ENCODE results near the gene RREB1.

The RREB1 gene

GRCh38 chr6:7107578-7108195 is at the start of gene RREB1:
Gene RREB1 (plus strand): TSS chr6:7107961. CDS start chr6:7181912, 73,951 bp downstream.
- peak in 24 of 42 donors; percentile 12 to 65 (median 36) for DNase-seq
- intact Hi-C loops (cut with DNase I), result no loop called here

- DNase-seq, result no peak
- intact Hi-C loops (cut with DNase I), result no loop called here
Observed at GRCh38 chr6:7058250-7058923, 49.4 kb upstream of the RREB1 start.

DNA sequence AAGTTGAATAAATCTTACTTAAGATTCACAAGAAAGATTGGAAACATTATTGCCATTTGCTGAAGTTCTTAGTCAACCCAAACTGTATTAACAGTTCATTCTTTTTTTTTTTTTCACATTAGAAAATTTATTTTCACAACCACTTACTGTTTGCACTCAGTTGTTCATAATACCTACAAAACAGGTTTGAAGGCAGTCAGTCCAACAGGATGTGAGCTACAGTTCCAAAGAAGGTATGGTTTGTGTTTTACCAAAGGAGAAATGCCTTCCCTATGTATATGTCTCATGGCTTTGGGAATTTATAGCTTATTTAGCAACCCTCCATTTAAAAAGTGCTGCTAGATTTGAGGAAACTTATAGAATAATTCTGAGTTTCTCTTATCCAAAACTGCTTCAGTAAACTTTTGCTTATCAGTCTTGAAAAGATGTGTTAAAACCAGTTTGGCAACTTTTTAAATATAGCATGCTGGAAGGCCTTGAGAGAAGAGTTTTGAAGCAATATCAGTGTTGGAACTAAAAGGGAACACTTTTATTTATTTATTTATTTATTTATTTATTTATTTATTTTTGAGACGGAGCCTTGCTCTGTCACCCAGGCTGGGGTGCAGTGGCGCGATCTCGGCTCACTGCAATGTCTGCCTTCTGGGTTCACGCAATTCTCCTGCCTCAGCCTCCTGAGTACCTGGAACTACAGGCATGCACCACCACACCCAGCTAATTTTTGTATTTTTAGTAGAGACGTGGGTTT is 46.8 kb upstream of the RREB1 start:
- no peak for DNase-seq
- intact Hi-C loops (cut with DNase I), result no loop called here

DNA sequence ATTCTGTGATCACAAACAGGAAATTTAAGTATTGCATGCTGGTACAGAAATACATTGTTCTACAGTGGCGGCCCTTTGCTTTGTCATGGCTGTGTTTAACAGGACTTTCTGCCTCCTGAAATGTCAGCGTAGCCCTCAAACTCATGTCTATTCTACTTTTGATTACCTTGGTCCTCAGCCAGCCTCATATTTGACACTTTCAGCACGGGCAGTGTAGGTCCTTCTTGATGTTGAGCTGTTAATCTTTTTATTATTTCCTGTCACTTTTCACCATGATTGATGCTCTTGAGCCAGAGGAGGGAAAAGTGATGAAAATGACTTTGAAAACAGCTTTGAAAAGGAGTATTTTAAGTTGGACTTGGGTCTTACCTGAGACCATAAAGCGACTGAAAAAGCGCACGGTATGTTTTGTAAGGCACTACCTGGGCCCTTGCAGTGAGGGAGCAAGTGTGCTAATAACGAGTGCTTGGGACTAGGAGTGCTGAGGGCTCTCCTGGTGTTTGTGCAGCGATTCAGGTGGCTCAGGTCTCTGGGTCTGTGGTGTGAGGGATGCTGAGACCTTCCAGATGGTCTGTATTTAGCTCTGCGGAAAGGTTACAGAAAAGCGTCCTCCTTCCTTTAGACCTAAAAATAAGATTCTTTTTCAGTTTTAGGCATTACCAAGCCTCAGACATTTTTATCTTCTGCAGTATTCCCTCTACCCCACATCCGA is 45.2 kb upstream of the RREB1 start:
- intact Hi-C loops (cut with DNase I), result no loop called here
- DNase-seq, result no peak

DNA sequence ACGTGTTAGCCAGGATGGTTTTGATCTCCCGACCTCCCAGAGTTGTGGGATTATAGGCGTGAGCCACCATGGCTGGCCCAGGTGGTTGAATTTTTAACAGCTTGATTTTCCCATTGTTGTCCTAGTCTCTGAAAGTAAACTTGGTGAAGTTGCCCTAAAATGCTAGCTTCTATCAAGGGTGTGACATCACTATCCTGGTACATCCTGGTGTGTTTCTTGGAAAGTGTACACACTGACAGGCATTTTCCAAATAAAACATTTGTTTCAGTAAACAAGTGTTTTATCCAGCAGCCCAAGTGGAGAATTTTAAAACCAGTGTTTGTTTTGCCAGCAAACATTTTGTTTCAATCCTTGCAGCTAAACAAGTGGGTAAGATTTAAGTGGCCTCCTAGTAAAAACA is 40.5 kb upstream of the RREB1 start:
- intact Hi-C loops (cut with DNase I), result no loop called here

DNA sequence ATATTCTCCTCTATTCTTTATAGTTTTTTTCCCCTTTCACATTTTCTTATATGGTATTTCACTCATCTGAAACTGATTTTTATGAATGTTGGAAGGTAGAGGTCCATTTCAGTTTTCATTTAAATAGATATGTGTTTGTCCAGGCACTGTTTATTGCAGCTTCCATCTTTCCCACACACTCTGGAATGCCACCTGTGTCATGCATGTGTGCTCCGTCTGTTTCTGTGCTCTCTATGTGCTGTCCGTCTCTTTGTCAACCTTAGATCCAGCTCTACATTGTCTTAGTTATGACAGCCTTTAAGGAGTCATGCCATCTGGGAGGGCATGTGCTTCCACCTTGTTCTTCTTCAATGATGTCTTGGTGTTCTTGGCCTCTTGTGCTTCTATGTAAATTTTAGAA is 36.4 kb upstream of the RREB1 start:
- intact Hi-C loops (cut with DNase I), result no loop called here
- DNase-seq, result no peak

More for the DNA sequence above, 40.5 kb upstream of the RREB1 start:
- DNase-seq, result no peak

DNA sequence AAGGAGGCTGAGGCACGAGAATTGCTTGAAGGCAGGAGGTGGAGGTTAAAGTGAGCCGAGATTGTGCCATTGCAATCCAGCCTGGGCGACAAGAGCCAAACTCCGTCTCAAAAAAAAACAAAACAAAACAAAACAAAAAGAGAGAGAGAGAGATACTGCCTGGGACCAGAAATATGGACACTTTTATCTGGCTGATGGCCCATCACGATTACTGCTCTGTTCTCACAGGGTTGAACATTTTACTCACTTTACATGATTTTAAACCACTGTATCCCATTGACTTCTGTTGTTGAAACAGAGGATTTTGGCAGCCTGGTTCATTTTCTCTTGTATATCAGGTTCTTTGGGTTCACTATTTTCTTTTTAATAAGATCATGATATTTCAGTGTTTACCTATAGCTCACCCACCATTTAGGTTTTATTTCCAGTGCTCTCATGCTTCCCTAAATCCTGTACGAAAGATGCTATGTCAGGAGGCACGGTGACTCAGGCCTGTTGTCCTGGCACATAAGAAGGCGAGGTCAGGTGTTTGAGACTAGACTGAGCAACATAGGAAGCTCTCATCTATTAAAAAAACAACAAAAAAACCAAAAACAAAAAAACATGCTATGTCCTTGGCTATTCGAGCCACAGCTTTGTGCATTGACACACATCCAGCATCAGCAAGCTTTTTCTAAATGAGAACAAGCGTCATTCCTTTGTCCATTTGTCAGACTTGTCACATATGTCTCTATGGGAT is 34.5 kb upstream of the RREB1 start:
- DNase-seq, result no peak
- intact Hi-C loops (cut with DNase I), result no loop called here

DNA sequence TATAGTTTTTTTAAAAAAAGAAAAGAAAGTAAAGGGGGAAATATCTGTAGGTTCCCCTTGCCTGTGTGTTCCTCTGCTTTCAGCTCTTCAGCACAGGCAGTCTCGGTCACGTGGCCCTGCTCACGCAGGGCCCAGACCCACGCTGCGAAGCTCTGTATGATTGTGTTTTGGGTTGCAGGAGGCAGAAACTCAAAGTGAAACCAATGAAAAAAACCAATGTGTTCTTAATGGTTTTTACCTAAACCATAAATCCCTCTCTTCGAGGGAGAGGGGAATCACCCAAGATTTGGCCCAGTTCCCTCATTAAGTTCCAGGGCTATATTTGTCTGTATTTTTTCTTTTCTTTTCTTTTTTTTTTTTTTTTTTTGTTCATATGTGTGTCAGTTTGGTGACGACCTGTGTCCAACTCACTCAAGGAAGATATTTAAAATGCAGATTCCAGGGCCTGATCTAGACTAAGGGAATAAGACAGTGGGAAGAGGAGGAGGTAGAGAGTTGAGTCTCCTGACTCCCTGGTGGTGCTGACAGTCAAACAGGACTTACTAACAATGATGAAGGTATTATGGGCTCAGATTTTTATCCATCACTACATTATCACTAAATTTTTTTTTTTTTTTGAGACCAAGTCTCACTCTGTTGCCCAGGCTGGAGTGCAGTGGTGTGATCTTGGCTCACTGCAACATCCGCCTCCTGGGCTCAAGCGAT is 33.8 kb upstream of the RREB1 start:
- intact Hi-C loops (cut with DNase I), result no loop called here
- peak in 34 of 42 donors; percentile 16 to 66 (median 40) for DNase-seq

GRCh38 chr6:7074870-7075269 is 32.9 kb upstream of the RREB1 start:
- intact Hi-C loops (cut with DNase I), result no loop called here
- DNase-seq, result no peak

GRCh38 chr6:7075341-7076000 is 32.3 kb upstream of the RREB1 start:
- no peak for DNase-seq
- intact Hi-C loops (cut with DNase I), result no loop called here

DNA sequence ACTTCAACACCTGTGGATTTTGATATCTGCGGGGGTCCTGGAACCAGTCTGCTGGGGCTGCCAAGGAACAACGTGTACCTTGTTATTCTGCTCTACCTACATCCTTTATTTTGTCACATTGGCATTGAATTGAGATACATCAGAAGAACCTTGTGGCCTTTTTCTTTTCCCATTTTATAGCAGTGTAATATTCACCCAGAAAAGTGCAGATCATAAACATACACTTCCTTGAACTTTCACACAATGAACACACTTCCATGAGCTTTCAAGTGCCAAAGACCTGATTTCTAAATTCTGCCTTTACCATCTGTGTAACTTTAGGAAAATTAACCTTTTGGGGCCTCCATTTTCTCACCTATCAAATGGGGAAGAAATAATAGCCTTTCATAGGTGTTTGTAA is 29.9 kb upstream of the RREB1 start:
- DNase-seq, result no peak
- intact Hi-C loops (cut with DNase I), result no loop called here

- DNase-seq, result no peak
- intact Hi-C loops (cut with DNase I), result no loop called here
Observed at GRCh38 chr6:7078856-7079255, 28.9 kb upstream of the RREB1 start.

GRCh38 chr6:7080311-7080710 is 27.4 kb upstream of the RREB1 start:
- intact Hi-C loops (cut with DNase I), result no loop called here

DNA sequence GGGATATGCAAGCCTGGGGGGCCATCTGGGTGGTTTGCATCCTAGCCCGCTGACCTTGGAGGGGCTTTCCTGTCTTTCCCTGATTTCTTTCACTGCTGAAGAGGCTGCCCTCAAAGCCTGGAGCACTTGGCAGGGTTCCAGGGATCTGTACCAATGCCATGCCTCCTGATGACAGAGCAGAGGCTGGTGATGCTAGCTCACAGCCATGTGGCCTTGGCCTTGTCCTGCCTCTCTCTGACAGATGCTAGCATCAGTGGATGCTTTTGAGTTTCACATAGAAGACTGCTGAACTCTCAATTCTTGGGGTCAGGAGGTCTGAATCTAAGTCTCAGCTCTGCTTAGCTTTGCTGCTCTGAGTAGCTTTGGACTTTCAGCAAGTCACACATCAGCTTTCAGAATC is 21.9 kb upstream of the RREB1 start:
- intact Hi-C loops (cut with DNase I), result no loop called here
- DNase-seq, result peak in 29 of 42 donors; percentile 9 to 64 (median 33)

More at GRCh38 chr6:7080311-7080710, 27.4 kb upstream of the RREB1 start:
- DNase-seq, result no peak

DNA sequence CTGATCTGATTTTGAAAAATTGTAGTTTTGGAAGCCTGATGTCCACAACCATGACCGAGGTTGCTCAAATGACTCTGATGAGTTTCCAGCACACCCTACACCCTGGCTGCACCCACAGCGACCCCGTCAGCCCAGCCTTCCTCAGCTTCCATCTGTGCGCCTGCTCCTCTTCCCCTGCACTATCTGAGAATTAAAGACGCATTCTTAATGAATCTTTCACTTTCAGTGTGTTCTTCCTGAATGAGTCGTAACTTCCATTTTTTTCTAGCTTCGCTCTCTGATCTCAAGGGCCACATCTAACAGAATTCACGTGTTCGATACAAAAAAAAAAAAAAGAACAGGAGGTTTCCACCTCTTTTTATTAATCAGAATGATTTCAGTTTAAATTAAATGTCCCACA is 21.3 kb upstream of the RREB1 start:
- peak in 13 of 42 donors; percentile 4 to 47 (median 19) for DNase-seq
- intact Hi-C loops (cut with DNase I), result no loop called here

GRCh38 chr6:7087066-7087465 is 20.7 kb upstream of the RREB1 start:
- intact Hi-C loops (cut with DNase I), result no loop called here
- peak in 1 of 42 donors; percentile 12 for DNase-seq

DNA sequence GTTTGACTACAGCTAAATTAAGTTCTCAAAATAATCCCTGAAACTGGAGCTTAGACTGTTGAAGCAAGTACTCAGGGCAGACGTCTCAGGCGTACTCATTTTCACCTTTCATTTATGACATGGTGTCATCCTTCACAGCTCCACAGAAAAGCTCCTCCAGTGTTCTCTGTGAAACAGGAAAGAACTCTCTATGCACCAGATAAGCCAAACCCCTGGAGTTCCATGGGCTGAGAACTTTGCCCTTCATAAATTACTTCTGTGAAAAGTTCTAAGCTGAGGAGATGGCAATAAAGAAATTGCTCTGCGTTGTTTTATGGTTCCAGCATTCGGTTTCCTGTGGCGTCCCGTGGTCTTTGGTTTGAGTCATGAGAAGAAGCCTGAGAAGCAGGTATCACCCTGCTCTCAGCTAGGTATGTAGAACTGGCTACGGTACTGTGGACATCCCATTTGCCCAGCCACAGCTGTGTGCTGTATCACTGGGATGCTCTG is 20.2 kb upstream of the RREB1 start:
- DNase-seq, result no peak
- intact Hi-C loops (cut with DNase I), result no loop called here
